SU-DHL-6 (cell line): ENCODE results near the gene PPIP5K1.

Source experiments
- EZH2phosphoT487 ChIP-seq: fragments of 200-600 bp; sonication (generic), shearing (Covaris generic); conservative IDR thresholded peaks from 2 replicates; pipeline ENCODE4 v1.6.1; 2018; ENCODE audit warnings: mild to moderate bottlenecking, antibody characterized with exemption, low read length, moderate library complexity, mixed read lengths
- TF ChIP-seq, protein P1 (sequence below): fragments of 200-600 bp; sonication (generic); IDR thresholded peaks from one replicate; pipeline ENCODE4 v1.5.1; 2017; ENCODE audit warnings: antibody characterized with exemption, mild to moderate bottlenecking, low read length, moderate library complexity; ENCODE audit not compliant: insufficient read depth, poor library complexity, severe bottlenecking

DNA sequence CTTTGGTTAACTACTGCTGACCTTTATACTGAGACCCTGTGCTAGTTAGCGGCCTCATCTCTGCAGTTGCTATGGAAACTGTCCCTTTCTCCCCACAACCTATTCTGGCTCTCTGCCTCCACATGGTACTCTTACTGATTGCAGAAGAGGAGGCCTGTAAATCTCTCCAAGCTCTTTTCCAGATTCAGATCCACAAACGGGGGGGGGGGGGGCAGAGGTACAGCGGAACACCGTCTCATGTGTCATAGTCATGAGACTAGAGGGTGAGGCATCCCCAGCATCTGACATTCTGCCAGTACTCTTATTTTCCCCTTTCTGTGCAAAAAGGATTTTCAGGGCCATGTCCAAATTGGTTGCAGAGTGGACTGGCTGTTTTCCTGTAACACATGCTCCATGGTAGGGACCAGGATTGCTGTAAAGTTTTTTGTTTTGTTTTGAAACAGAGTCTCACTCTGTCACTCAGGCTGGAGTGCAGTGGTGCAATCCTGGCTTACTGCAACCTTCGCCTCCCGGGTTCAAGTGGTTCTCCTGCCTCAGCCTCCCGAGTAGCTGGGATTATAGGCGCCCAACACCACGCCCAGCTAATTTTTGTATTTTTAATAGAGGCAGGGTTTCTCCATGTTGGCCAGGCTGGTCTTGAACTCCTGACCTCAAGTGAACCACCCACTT, 80.9 kb downstream of the PPIP5K1 start:
- TF ChIP-seq, protein P1, sequence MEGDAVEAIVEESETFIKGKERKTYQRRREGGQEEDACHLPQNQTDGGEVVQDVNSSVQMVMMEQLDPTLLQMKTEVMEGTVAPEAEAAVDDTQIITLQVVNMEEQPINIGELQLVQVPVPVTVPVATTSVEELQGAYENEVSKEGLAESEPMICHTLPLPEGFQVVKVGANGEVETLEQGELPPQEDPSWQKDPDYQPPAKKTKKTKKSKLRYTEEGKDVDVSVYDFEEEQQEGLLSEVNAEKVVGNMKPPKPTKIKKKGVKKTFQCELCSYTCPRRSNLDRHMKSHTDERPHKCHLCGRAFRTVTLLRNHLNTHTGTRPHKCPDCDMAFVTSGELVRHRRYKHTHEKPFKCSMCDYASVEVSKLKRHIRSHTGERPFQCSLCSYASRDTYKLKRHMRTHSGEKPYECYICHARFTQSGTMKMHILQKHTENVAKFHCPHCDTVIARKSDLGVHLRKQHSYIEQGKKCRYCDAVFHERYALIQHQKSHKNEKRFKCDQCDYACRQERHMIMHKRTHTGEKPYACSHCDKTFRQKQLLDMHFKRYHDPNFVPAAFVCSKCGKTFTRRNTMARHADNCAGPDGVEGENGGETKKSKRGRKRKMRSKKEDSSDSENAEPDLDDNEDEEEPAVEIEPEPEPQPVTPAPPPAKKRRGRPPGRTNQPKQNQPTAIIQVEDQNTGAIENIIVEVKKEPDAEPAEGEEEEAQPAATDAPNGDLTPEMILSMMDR = no peak
- no peak for TF ChIP-seq EZH2phosphoT487
